K562 (cell line): Measurements from ENCODE around the gene ZNRF2. TPM values are rescaled to one million over a fixed set of nuclear protein-coding genes. Genes with fewer than 3 reads are reported as not detected.

Experiments used
- GTF3C2 ChIP-seq: IDR thresholded peaks from 3 replicates; pipeline ENCODE4 v1.6.1; 2011; ENCODE audit warnings: borderline replicate concordance, mild to moderate bottlenecking, moderate library complexity; ENCODE audit not compliant: insufficient read length; ENCODE audit errors: extremely low read depth
- THAP12 ChIP-seq: fragments of 250-450 bp; sonication (Bioruptor Pico); IDR thresholded peaks from 2 replicates; pipeline ENCODE4 v1.9.0; 2021; ENCODE audit warnings: mild to moderate bottlenecking, inconsistent platforms
- ZNF436 ChIP-seq: fragments of 250-450, 450-650 bp; sonication (Bioruptor Pico); formaldehyde crosslinking; IDR thresholded peaks from 2 replicates; pipeline ENCODE4 v1.7.0; 2020; ENCODE audit warnings: mild to moderate bottlenecking
- polyA plus RNA-seq, 8 experiments: library from polyadenylated mRNA; depleted of rRNA in 4 of 8; stranded (reverse) in 5 of 8; unstranded in 3 of 8; fragments of >200 nt; fragmentation: Nextera tagmentation in 2 of 8; fragmentation: Illumina TruSeq in 1 of 8; extraction: Ambion mirVana in 2 of 8; extraction: Trizol in 1 of 8; gene quantifications; 2 replicates each; pipeline versions ENCODE4 v1.2.1 to v1.2.3, GENCODE V29; 2011 to 2014; ENCODE audit warnings: inconsistent platforms in 1 of 8, missing spikeins in 1 of 8
- total RNA-seq, 7 experiments: library from RNA; depleted of rRNA in 6 of 7; stranded (reverse); fragments of >200 nt in 6 of 7; fragmentation: Illumina TruSeq in 2 of 7; extraction: Trizol in 2 of 7; gene quantifications; 2 replicates each; pipeline versions ENCODE4 v1.2.1 to v1.2.3, GENCODE V29; 2011 to 2021; ENCODE audit warnings: low replicate concordance in 1 of 7
- TF ChIP-seq, protein P1 (sequence below): sonication (generic); formaldehyde crosslinking; IDR thresholded peaks from 2 replicates; pipeline ENCODE4 v1.8.0; 2022; ENCODE audit warnings: missing genetic modification reagents, mild to moderate bottlenecking, borderline replicate concordance

ZNRF2 gene
- total and polyA plus RNA-seq, 9 of the 15 experiments (the other 6 are each of a cell fraction or from before 2014, with no cell fraction given), result 1.1 to 13.9 (median 5.5) TPM

- TF ChIP-seq, protein P1, sequence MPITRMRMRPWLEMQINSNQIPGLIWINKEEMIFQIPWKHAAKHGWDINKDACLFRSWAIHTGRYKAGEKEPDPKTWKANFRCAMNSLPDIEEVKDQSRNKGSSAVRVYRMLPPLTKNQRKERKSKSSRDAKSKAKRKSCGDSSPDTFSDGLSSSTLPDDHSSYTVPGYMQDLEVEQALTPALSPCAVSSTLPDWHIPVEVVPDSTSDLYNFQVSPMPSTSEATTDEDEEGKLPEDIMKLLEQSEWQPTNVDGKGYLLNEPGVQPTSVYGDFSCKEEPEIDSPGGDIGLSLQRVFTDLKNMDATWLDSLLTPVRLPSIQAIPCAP (CRISPR knock-in tag), result no peak
- TF ChIP-seq ZNF436 (CRISPR knock-in tag) (no peak), THAP12 (CRISPR knock-in tag) (no peak), GTF3C2 (no peak)
Measured at GRCh38 chr7:30378275-30378674, 93.9 kb downstream of the ZNRF2 start (continued).
